MCF 10A (cell line): ENCODE measurements around the gene FOCAD. TPM values are rescaled to one million over a fixed set of nuclear protein-coding genes. Genes with fewer than 3 reads are reported as not detected.

Experiments used
- BruUV-seq: library from RNA; stranded (reverse); fragments of 400-500 nt; replicated peaks from 2 replicates; lab custom pipeline; 2021; lab: Mats Ljungman, UMichigan
- CTCF ChIA-PET: fragments of 300-600 bp; sonication (Branson Sonifier 250); formaldehyde crosslinking; extraction: SDS; loops from one replicate; lab custom pipeline; 2021; ENCODE audit warnings: antibody characterized with exemption, inconsistent platforms; lab: Yijun Ruan, JAX
- POLR2A ChIA-PET: fragments of 300-600, 350-650 bp; sonication (Branson Sonifier 250); formaldehyde crosslinking; extraction: SDS; loops from one replicate; lab custom pipeline; 2020; ENCODE audit warnings: antibody characterized with exemption, inconsistent platforms; lab: Yijun Ruan, JAX
- DNase-seq: peaks from one replicate; pipeline ENCODE4 v3.0.0-alpha.2; 2018; ENCODE audit not compliant: unreplicated experiment
- H3K27ac Mint-ChIP-seq: one replicate; pipeline ENCODE4 v1.8.0; 2022; ENCODE audit warnings: mild to moderate bottlenecking, low read depth, mixed read lengths; ENCODE audit not compliant: unreplicated experiment
- H3K27me3 Mint-ChIP-seq: one replicate; pipeline ENCODE4 v1.8.0; 2022; ENCODE audit warnings: mixed read lengths; ENCODE audit not compliant: insufficient read depth, unreplicated experiment
- H3K36me3 Mint-ChIP-seq: one replicate; pipeline ENCODE4 v1.8.0; 2022; ENCODE audit warnings: mild to moderate bottlenecking, moderate library complexity, mixed read lengths; ENCODE audit not compliant: insufficient read depth, unreplicated experiment
- H3K4me1 Mint-ChIP-seq: one replicate; pipeline ENCODE4 v1.8.0; 2022; ENCODE audit warnings: mixed read lengths; ENCODE audit not compliant: insufficient read depth, unreplicated experiment
- H3K4me3 Mint-ChIP-seq: one replicate; pipeline ENCODE4 v1.8.0; 2022; ENCODE audit warnings: mild to moderate bottlenecking, moderate library complexity, mixed read lengths; ENCODE audit not compliant: unreplicated experiment
- H3K9me3 Mint-ChIP-seq: one replicate; pipeline ENCODE4 v1.8.0; 2022; ENCODE audit warnings: mixed read lengths; ENCODE audit not compliant: unreplicated experiment
- CTCF ChIP-seq: fragments of 200-600 bp; IDR thresholded peaks from one replicate; pipeline ENCODE4 v1.8.0; 2022; ENCODE audit warnings: antibody characterized with exemption, mild to moderate bottlenecking; ENCODE audit not compliant: unreplicated experiment
- intact Hi-C: fragments of 100-400 bp; cut with micrococcal nuclease; formaldehyde crosslinking; loops from 2 replicates; pipeline ENCODE4 v1.14.1; 2022
- total RNA-seq: library from RNA; stranded (reverse); gene quantifications from 2 replicates; pipeline ENCODE4 v1.2.3, GENCODE V29; 2022

The FOCAD gene
- total RNA-seq, 1 experiment from 2014 or later = 20.7 TPM

DNA sequence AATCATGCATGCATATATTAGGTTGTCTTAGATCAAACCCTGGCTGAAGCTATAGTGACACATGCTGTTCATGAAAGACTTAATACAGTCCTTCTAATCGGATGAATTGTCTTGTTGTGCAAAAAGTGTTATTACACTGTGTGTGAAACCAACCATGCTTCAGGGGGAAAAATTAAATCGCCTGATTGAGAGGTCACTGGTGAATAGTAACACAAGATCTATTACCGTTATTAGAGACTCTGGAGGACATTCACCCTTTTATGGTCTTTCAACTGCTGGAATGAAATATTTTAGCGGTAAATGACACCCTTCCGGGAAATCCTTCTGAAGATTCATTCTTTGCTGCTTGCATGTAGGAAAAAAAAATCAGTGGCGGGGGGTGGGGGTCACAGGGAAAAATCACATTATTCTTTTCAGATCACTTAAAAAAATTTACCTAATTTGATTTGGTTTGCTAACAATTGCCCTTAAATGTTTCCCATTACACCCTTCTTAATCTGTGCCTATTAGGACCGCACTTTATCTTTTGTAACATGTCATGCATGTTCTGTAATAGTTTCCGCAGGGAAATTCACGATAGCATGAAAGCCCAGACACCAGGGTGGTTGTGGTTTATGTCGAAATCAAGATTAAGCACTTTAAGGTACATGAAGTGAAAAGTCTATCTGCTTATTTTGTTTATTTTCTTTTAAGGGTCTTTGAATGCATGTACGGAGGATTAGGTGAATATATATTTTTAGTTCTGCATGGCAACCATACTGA, 120.6 kb downstream of the FOCAD start:
- CTCF ChIA-PET = no interaction called here
- TF ChIP-seq CTCF = no peak
- POLR2A ChIA-PET = interaction anchor here (0.7 to 1.0 kb wide), 2 partner anchors 8 to 17 kb away, joined by 3 to 4 read pairs; no protein-coding TSS in a partner anchor
- Mint-ChIP-seq H3K27ac (no peak overlapping the region), H3K4me1 (no peaks in the 10 kb centered on the region), H3K9me3 (no peaks in the 10 kb centered on the region), H3K36me3 (no peaks in the 10 kb centered on the region), H3K4me3 (no peak overlapping the region), H3K27me3 (no peaks in the 10 kb centered on the region)
- no TSS peak for BruUV-seq
- DNase-seq = no peak
- intact Hi-C loops = no loop called here

DNA sequence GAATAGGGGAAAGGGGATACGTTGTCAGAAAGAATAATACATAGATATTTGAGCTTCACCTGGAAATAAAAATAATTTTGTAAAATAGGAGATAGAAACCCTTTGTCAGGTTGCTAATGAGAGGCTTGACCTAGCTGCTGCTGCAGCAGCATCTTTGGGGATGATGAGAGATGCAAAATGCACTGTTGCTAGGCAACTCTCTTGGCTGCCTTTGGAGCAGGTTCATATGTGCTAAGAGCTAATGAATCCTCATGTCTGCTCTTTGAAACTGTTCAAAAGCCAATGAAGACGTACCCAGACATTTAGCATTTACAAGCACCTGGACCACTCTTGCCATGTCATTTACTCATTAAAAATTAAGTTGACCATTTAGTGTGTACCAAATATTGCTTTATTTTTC, 121.7 kb downstream of the FOCAD start:
- no peak for TF ChIP-seq CTCF
- Mint-ChIP-seq H3K9me3 (no peaks in the 10 kb centered on the region), H3K36me3 (no peaks in the 10 kb centered on the region), H3K27me3 (no peaks in the 10 kb centered on the region), H3K4me1 (no peaks in the 10 kb centered on the region), H3K4me3 (no peak overlapping the region), H3K27ac (no peak overlapping the region)
- intact Hi-C loops = no loop called here
- POLR2A ChIA-PET = interaction anchor here (1.0 to 1.6 kb wide), 2 partner anchors 10 to 50 kb away, joined by 3 read pairs; no protein-coding TSS in a partner anchor
- no peak for DNase-seq
- CTCF ChIA-PET = no interaction called here
- no TSS peak for BruUV-seq

- CTCF ChIA-PET = interaction anchor here (0.6 kb wide), 2 partner anchors 183 to 1146 kb away, joined by 3 to 5 read pairs; no protein-coding TSS in a partner anchor
- no peak for TF ChIP-seq CTCF
- intact Hi-C loops = no loop called here
- no peak overlapping the region for H3K4me3 Mint-ChIP-seq
- POLR2A ChIA-PET = no interaction called here
- H3K27ac Mint-ChIP-seq = no peak overlapping the region
- no TSS peak for BruUV-seq
- no peaks in the 10 kb centered on the region for H3K27me3 Mint-ChIP-seq
- H3K36me3 Mint-ChIP-seq = no peaks in the 10 kb centered on the region
- no peak for DNase-seq
- H3K9me3 Mint-ChIP-seq = no peaks in the 10 kb centered on the region
- H3K4me1 Mint-ChIP-seq = no peaks in the 10 kb centered on the region
These were observed 123.9 kb downstream of the FOCAD start for GRCh38 chr9:20808002-20808401.

DNA sequence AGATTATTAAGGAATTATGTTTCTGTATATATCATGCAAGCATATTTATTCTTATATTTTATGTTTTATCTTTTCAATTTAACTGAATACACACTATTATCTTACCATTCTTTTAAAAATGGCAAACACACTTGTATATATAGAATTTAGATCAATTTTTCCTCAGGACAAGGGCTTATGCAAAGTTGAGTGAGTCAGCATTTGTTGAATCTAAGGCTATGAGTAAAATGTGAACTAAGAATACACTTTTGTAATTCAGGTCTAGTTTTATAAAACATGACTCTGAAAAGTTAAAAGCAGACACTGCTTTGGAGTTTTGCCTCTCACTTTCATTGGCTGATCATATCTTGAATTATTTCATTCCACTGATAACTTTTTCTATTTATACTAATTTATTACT, 127.8 kb downstream of the FOCAD start:
- intact Hi-C loops = no loop called here
- BruUV-seq = no TSS peak
- no peak overlapping the region for H3K4me3 Mint-ChIP-seq
- peaks cover 7% of the 10 kb centered on the region for H3K36me3 Mint-ChIP-seq
- CTCF ChIA-PET = interaction anchor here (0.6 kb wide), 1 partner anchor 69 kb away, joined by 3 read pairs; no protein-coding TSS in a partner anchor
- peak; percentile 14 for DNase-seq
- no peak for TF ChIP-seq CTCF
- H3K27ac Mint-ChIP-seq = no peak overlapping the region
- H3K4me1 Mint-ChIP-seq = no peaks in the 10 kb centered on the region
- H3K27me3 Mint-ChIP-seq = no peaks in the 10 kb centered on the region
- POLR2A ChIA-PET = no interaction called here
- H3K9me3 Mint-ChIP-seq = no peaks in the 10 kb centered on the region
